ENCODE data around the gene ABCA13.

- TF ChIP-seq FOS (IDR thresholded peaks at IDR 0.05; ENCODE audit: borderline replicate concordance, insufficient read depth, low read length) (no peak), MAX (IDR thresholded peaks at IDR 0.05; ENCODE audit: insufficient read depth, insufficient read length) (no peak), POLR2AphosphoS5 (IDR thresholded peaks at IDR 0.05; ENCODE audit: insufficient read depth, low read depth, low read length) (no peak)
- TF ChIP-seq, protein P1, sequence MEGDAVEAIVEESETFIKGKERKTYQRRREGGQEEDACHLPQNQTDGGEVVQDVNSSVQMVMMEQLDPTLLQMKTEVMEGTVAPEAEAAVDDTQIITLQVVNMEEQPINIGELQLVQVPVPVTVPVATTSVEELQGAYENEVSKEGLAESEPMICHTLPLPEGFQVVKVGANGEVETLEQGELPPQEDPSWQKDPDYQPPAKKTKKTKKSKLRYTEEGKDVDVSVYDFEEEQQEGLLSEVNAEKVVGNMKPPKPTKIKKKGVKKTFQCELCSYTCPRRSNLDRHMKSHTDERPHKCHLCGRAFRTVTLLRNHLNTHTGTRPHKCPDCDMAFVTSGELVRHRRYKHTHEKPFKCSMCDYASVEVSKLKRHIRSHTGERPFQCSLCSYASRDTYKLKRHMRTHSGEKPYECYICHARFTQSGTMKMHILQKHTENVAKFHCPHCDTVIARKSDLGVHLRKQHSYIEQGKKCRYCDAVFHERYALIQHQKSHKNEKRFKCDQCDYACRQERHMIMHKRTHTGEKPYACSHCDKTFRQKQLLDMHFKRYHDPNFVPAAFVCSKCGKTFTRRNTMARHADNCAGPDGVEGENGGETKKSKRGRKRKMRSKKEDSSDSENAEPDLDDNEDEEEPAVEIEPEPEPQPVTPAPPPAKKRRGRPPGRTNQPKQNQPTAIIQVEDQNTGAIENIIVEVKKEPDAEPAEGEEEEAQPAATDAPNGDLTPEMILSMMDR (IDR thresholded peaks at IDR 0.05; ENCODE audit: extremely low read depth in 1 of 2, insufficient read depth in 1 of 2, low read depth in 1 of 2, low read length in 2 of 2): no peak
Measured at GRCh38 chr7:48441848-48442492, 270.7 kb downstream of the ABCA13 start.
